Left lung (tissue), 10 donors: ENCODE results near the gene HMGCS1. TPM values are rescaled to one million over a fixed set of nuclear protein-coding genes. Genes with fewer than 3 reads are reported as not detected.
"Not testable (repeated sequence)": the region's sequence is repeated elsewhere in the genome, so short reads cannot be mapped to it uniquely, and the experiment has no call there.

ENCODE experiments used
- ATAC-seq: fragments of 200-7000 bp; cut with Tn5 transposase; one replicate; pipeline ENCODE4 v1.9.1; 2020; ENCODE audit warnings: moderate library complexity
- DNase-seq, 4 donors: peaks; one replicate each; pipeline ENCODE4 v3.0.0-alpha.2; 2013 to 2020
- H3K27ac ChIP-seq, 2 donors: fragments of 200-600 bp; sonication (generic) in 1 of 2; one replicate each; pipeline versions ENCODE4 v1.5.0 to v1.8.0; 2020 to 2021
- H3K27me3 ChIP-seq, 2 donors: fragments of 200-600 bp; sonication (generic) in 1 of 2; one replicate each; pipeline versions ENCODE4 v1.5.0 to v1.8.0; 2020 to 2021
- H3K36me3 ChIP-seq, 2 donors: fragments of 200-600 bp; sonication (generic) in 1 of 2; one replicate each; pipeline versions ENCODE4 v1.5.0 to v1.8.0; 2020 to 2021
- H3K4me1 ChIP-seq, 2 donors: fragments of 200-600 bp; one replicate each; pipeline ENCODE4 v1.8.0; 2021
- H3K4me3 ChIP-seq, 2 donors: fragments of 200-600 bp; sonication (generic) in 1 of 2; one replicate each; pipeline versions ENCODE4 v1.5.0 to v1.8.0; 2020 to 2021; ENCODE audit warnings: mild to moderate bottlenecking in 1 of 2
- H3K9me3 ChIP-seq, 2 donors: fragments of 200-600 bp; sonication (generic) in 1 of 2; one replicate each; pipeline versions ENCODE4 v1.5.0 to v1.8.0; 2020 to 2021
- CTCF ChIP-seq, 2 donors: fragments of 200-600 bp; sonication (generic) in 1 of 2; IDR thresholded peaks; one replicate each; pipeline versions ENCODE4 v1.5.0 to v1.8.0; 2021; ENCODE audit warnings: antibody characterized with exemption in 2 of 2
- intact Hi-C, 2 donors: fragments of 100-400 bp; cut with DNase I; formaldehyde crosslinking; loops; one replicate each; pipeline versions ENCODE4 v1.11.2 to v1.14.2; 2022
- polyA plus RNA-seq, 6 donors: library from polyadenylated mRNA; unstranded; fragments of 120-200 nt; gene quantifications; one replicate each; pipeline ENCODE4 v1.2.1, GENCODE V29; 2013; ENCODE audit not compliant: insufficient read length in 6 of 6
- total RNA-seq, 2 donors: library from RNA; stranded (reverse); fragmentation: NEBNext Ultra II Directional; extraction: Animal tissue kit (Norgen Biotek cat#: 25700); gene quantifications; one replicate each; pipeline ENCODE4 v1.2.1, GENCODE V29; 2021
- donor health status: DM: no; HTN: yes; CAD: no.
- donor health status: DM: no; HTN: no; CAD: no.

The HMGCS1 gene
- total and polyA plus RNA-seq, 8 donors = 49.2 to 279 (median 59.5) TPM

- peaks cover 0 to 22% of the 10 kb centered on the region in 2 donors for H3K9me3 ChIP-seq
- intact Hi-C loops = no loop called here
- no peaks in the 10 kb centered on the region for H3K36me3 ChIP-seq
- no peaks in the 10 kb centered on the region for H3K4me1 ChIP-seq
- H3K4me3 ChIP-seq = no peak overlapping the region
- DNase-seq (no peak), ATAC-seq (no peak)
- no peak for TF ChIP-seq CTCF (IDR thresholded peaks at IDR 0.05)
- H3K27ac ChIP-seq = no peak overlapping the region
- H3K27me3 ChIP-seq = no peaks in the 10 kb centered on the region
These were observed 19.2 kb upstream of the HMGCS1 start for GRCh38 chr5:43332401-43332800.

GRCh38 chr5:43325624-43326023, 12.4 kb upstream of the HMGCS1 start:
- H3K4me1 ChIP-seq, intact Hi-C loops, DNase-seq, H3K27ac ChIP-seq, ATAC-seq, H3K27me3 ChIP-seq, H3K4me3 ChIP-seq, H3K36me3 ChIP-seq, H3K9me3 ChIP-seq: not testable (repeated sequence)

GRCh38 chr5:43323488-43323887, 10.3 kb upstream of the HMGCS1 start:
- H3K9me3 ChIP-seq, H3K27ac ChIP-seq, H3K27me3 ChIP-seq, H3K36me3 ChIP-seq, H3K4me1 ChIP-seq, DNase-seq, H3K4me3 ChIP-seq, ATAC-seq, intact Hi-C loops: not testable (repeated sequence)

GRCh38 chr5:43320846-43321245, 7.6 kb upstream of the HMGCS1 start:
- intact Hi-C loops = no loop called here
- DNase-seq (no peak), ATAC-seq (no peak)
- H3K4me3 ChIP-seq = no peak overlapping the region
- no peaks in the 10 kb centered on the region for H3K36me3 ChIP-seq
- H3K27ac ChIP-seq = no peak overlapping the region
- TF ChIP-seq CTCF (IDR thresholded peaks at IDR 0.05) = no peak
- H3K9me3 ChIP-seq = no peaks in the 10 kb centered on the region
- no peaks in the 10 kb centered on the region for H3K4me1 ChIP-seq
- no peaks in the 10 kb centered on the region for H3K27me3 ChIP-seq

GRCh38 chr5:43316421-43316820, 3.2 kb upstream of the HMGCS1 start:
- Histone ChIP-seq H3K27me3 (no peaks in the 10 kb centered on the region), H3K9me3 (no peaks in the 10 kb centered on the region), H3K36me3 (no peaks in the 10 kb centered on the region), H3K4me1 (peaks cover 3 to 18% of the 10 kb centered on the region in 2 donors), H3K27ac (no peak overlapping the region), H3K4me3 (no peak overlapping the region)
- ATAC-seq = no peak
- no peak for TF ChIP-seq CTCF (IDR thresholded peaks at IDR 0.05)
- intact Hi-C loops = no loop called here
- no peak for DNase-seq

GRCh38 chr5:43315682-43316081, 2.5 kb upstream of the HMGCS1 start:
- Histone ChIP-seq H3K36me3 (no peaks in the 10 kb centered on the region), H3K27ac (no peak overlapping the region), H3K4me3 (no peak overlapping the region), H3K27me3 (no peaks in the 10 kb centered on the region), H3K9me3 (no peaks in the 10 kb centered on the region), H3K4me1 (peaks cover 3 to 19% of the 10 kb centered on the region in 2 donors)
- TF ChIP-seq CTCF (IDR thresholded peaks at IDR 0.05) = no peak
- intact Hi-C loops = no loop called here
- DNase-seq (no peak), ATAC-seq (no peak)
